PC-3 (cell line): ENCODE measurements around the gene TDP2.

Experiments
- EZH2 ChIP-seq: fragments of 300-600 bp; sonication (generic); IDR thresholded peaks from one replicate; pipeline ENCODE4 v1.6.1; 2017; ENCODE audit warnings: antibody characterized with exemption, mild to moderate bottlenecking, low read length; ENCODE audit not compliant: unreplicated experiment
- EZH2phosphoT487 ChIP-seq: fragments of 300-600 bp; sonication (generic); IDR thresholded peaks from 2 replicates; pipeline ENCODE4 v1.6.1; 2018; ENCODE audit warnings: mild to moderate bottlenecking, antibody characterized with exemption, low read length, borderline replicate concordance
- TF ChIP-seq, protein P1 (sequence below): fragments of 300-600 bp; sonication (generic); conservative IDR thresholded peaks from 2 replicates; pipeline ENCODE4 v1.5.1; 2017; ENCODE audit warnings: antibody characterized with exemption, low read depth, mild to moderate bottlenecking, low read length

DNA sequence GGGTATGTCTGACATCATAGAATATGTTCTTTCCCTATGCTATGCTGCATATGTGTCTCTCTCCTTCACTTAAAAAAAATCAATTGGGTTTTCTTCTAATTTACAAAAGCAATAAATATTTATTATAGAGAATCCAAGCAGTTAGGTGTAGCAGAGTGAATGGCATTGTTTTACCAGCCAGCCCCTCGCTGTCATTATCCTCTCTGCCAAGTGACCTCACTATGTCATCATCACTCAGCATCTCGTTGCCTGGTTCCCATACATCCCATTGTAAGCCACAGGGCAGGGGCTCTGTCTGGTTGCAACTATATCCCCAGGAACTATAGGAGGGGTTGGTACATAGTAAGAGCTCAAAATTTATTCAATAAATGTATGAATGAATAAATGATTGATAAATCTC, 52.1 kb downstream of the TDP2 start:
- TF ChIP-seq, protein P1, sequence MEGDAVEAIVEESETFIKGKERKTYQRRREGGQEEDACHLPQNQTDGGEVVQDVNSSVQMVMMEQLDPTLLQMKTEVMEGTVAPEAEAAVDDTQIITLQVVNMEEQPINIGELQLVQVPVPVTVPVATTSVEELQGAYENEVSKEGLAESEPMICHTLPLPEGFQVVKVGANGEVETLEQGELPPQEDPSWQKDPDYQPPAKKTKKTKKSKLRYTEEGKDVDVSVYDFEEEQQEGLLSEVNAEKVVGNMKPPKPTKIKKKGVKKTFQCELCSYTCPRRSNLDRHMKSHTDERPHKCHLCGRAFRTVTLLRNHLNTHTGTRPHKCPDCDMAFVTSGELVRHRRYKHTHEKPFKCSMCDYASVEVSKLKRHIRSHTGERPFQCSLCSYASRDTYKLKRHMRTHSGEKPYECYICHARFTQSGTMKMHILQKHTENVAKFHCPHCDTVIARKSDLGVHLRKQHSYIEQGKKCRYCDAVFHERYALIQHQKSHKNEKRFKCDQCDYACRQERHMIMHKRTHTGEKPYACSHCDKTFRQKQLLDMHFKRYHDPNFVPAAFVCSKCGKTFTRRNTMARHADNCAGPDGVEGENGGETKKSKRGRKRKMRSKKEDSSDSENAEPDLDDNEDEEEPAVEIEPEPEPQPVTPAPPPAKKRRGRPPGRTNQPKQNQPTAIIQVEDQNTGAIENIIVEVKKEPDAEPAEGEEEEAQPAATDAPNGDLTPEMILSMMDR: no peak
- no peak for TF ChIP-seq EZH2
- TF ChIP-seq EZH2phosphoT487: no peak
